ENCODE measurements around the gene ITGB2.
"Not testable (repeated sequence)": the region's sequence is repeated elsewhere in the genome, so short reads cannot be mapped to it uniquely, and the experiment has no call there.

Gene ITGB2

DNA sequence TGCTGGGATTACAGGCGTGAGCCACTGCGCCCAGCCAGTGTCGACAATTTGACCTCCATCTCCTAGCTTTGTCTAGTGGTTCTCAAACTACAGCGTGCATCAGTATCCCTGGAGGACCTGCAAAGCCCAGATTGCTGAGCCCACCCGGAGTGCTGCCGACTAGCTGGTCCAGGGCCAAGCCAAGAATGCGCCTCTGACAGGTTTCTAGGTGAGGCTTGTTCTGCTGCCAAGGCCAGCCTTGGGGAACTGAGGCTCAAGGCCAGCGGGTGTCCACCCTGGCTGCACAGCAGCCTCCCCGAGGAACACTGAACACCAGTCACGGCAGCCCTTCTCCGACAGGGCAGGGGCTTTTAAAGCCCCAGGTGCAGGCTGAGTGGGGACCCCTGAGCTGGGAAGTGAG lies 37.4 kb downstream of the ITGB2 start:
- Histone ChIP-seq H3K36me3 (ENCODE audit: control insufficient read depth, insufficient read depth, low read length) (no peaks in the 10 kb centered on the region), H3K4me1 (no peaks in the 10 kb centered on the region), H3K27me3 (ENCODE audit: control insufficient read depth, insufficient read depth, low read length) (no peaks in the 10 kb centered on the region), H3K27ac (no peak overlapping the region), H3K4me2 (ENCODE audit: low read length) (no peak overlapping the region), H3K9me3 (ENCODE audit: control insufficient read depth, low read length) (no peaks in the 10 kb centered on the region), H3K9ac (no peak overlapping the region), H2AFZ (no peak overlapping the region), H3K79me2 (no peaks in the 10 kb centered on the region), H3K4me3 (ENCODE audit: low read depth, low read length) (no peak overlapping the region)
- TF ChIP-seq, protein P1, sequence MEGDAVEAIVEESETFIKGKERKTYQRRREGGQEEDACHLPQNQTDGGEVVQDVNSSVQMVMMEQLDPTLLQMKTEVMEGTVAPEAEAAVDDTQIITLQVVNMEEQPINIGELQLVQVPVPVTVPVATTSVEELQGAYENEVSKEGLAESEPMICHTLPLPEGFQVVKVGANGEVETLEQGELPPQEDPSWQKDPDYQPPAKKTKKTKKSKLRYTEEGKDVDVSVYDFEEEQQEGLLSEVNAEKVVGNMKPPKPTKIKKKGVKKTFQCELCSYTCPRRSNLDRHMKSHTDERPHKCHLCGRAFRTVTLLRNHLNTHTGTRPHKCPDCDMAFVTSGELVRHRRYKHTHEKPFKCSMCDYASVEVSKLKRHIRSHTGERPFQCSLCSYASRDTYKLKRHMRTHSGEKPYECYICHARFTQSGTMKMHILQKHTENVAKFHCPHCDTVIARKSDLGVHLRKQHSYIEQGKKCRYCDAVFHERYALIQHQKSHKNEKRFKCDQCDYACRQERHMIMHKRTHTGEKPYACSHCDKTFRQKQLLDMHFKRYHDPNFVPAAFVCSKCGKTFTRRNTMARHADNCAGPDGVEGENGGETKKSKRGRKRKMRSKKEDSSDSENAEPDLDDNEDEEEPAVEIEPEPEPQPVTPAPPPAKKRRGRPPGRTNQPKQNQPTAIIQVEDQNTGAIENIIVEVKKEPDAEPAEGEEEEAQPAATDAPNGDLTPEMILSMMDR (IDR thresholded peaks at IDR 0.05), result no peak

DNA sequence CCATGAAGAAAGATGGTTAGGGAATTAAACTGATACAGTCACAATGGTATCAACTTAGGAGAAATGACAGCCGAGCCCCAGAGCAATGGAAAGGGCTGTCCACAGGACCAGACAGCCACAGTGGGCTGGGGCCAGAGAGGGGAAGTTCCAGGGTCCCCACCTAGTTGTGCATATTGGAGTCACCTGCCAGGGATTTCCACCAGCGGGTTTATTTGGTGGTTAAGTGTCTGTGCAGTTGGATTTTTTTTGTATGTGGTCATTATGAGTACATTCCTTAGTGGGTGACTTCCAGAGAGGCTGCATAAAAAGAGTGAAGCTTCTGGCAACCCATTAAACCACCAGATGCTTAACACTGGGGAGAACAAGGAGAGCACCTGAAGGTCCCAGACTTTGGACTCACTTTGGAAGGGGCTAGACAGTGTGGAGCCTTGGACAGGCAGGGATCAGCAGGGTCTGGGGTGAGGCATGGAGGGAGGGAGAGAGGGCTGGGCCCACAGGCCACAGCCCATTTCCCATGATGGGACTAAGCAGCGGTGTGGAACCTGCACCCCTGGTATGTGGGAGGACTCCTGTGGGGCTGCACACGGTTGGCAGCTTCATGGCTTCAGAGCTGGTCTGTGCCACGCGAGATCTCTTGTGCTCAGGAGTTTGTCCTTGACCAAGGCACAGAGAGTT lies 39.4 kb downstream of the ITGB2 start:
- H3K36me3 ChIP-seq (ENCODE audit: control insufficient read depth, insufficient read depth, low read length), result no peaks in the 10 kb centered on the region
- H3K27me3 ChIP-seq (ENCODE audit: control insufficient read depth, insufficient read depth, low read length), result no peaks in the 10 kb centered on the region
- H3K27ac ChIP-seq, result no peak overlapping the region
- H3K9ac ChIP-seq, result no peak overlapping the region
- H3K4me1 ChIP-seq, result no peaks in the 10 kb centered on the region
- H3K79me2 ChIP-seq, result no peaks in the 10 kb centered on the region
- no peak overlapping the region for H2AFZ ChIP-seq
- H3K4me2 ChIP-seq (ENCODE audit: low read length), result no peak overlapping the region
- no peaks in the 10 kb centered on the region for H3K9me3 ChIP-seq (ENCODE audit: control insufficient read depth, low read length)
- TF ChIP-seq, protein P1 (IDR thresholded peaks at IDR 0.05), result no peak
- H3K4me3 ChIP-seq (ENCODE audit: low read depth, low read length), result no peak overlapping the region

GRCh38 chr21:44880405-44881197 lies 40.1 kb downstream of the ITGB2 start:
- no peaks in the 10 kb centered on the region for H3K36me3 ChIP-seq (ENCODE audit: control insufficient read depth, insufficient read depth, low read length)
- no peak overlapping the region for H3K4me3 ChIP-seq (ENCODE audit: low read depth, low read length)
- no peaks in the 10 kb centered on the region for H3K79me2 ChIP-seq
- no peak overlapping the region for H3K9ac ChIP-seq
- H3K4me1 ChIP-seq, result no peaks in the 10 kb centered on the region
- no peak overlapping the region for H3K4me2 ChIP-seq (ENCODE audit: low read length)
- H3K27ac ChIP-seq, result no peak overlapping the region
- H3K9me3 ChIP-seq (ENCODE audit: control insufficient read depth, low read length), result no peaks in the 10 kb centered on the region
- TF ChIP-seq, protein P1 (IDR thresholded peaks at IDR 0.05), result no peak
- H2AFZ ChIP-seq, result no peak overlapping the region
- H3K27me3 ChIP-seq (ENCODE audit: control insufficient read depth, insufficient read depth, low read length), result no peaks in the 10 kb centered on the region

DNA sequence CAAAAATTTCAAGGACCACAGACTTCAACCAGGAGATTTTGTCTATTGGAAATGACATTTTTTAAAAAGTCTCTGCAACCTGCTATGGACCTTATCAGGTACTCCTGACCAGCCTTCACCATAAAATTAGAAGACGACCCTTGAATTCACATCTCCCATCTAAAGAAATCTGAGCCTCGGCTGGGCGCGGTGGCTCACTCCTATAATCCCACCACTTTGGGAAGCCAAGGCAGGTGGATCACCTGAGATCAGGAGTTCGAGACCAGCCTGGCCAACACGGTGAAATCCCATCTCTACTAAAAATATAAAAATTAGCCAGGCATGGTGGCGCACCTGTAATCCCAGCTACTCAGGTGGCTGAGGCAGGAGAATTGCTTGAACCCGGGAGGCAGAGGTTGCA lies 41.5 kb downstream of the ITGB2 start:
- not testable (repeated sequence) for H3K9ac ChIP-seq; H3K79me2 ChIP-seq; H3K36me3 ChIP-seq (ENCODE audit: control insufficient read depth, insufficient read depth, low read length); H2AFZ ChIP-seq; H3K4me1 ChIP-seq; H3K4me3 ChIP-seq (ENCODE audit: low read depth, low read length); H3K9me3 ChIP-seq (ENCODE audit: control insufficient read depth, low read length); H3K27ac ChIP-seq; H3K4me2 ChIP-seq (ENCODE audit: low read length); H3K27me3 ChIP-seq (ENCODE audit: control insufficient read depth, insufficient read depth, low read length)

DNA sequence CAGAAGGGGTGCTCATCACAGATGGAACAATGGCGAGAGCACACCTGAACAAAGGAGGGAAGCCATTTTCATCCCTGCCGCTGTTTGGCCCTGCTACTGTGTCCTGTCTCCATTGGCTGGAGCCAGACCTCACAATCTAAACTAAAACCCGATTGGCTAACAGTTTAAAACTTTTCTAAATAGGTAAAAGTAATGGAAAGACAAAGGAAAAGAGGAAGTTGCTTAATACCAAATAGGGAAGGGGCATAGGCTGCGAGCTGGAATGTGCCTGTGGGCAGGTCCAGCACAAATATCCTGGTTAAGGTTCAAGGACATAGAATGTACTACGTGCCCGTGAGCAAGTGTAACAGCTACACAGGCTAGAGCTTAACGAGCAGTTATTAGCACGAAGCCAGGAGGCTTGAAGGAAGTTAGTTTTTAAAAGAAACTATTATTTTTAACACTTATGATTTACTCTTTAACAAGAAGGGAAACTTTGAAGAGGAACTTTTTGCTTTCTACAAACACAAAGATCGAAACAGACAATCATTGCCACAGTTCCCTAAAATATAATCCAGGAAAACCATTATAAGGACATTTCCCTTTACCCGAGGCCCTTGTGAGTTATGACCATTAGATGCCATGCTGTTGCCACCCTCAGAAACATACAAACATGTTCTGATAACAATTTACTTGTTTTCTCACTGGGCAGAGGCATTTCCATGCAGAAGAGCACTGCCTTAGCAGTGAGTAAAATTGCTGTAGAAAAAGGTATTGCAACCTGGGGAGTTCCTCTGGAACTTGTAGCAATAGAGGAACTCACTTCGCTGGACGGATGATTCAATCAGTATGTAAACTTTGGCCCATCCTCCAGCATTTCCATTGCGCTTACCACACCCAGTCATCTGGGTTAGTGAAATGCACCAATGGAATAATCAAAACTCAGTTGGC lies 42.4 kb downstream of the ITGB2 start:
- H3K27ac ChIP-seq, result no peak overlapping the region
- TF ChIP-seq, protein P1 (IDR thresholded peaks at IDR 0.05), result no peak
- no peaks in the 10 kb centered on the region for H3K79me2 ChIP-seq
- H3K27me3 ChIP-seq (ENCODE audit: control insufficient read depth, insufficient read depth, low read length), result no peaks in the 10 kb centered on the region
- H3K36me3 ChIP-seq (ENCODE audit: control insufficient read depth, insufficient read depth, low read length), result no peaks in the 10 kb centered on the region
- no peak overlapping the region for H3K4me2 ChIP-seq (ENCODE audit: low read length)
- no peaks in the 10 kb centered on the region for H3K9me3 ChIP-seq (ENCODE audit: control insufficient read depth, low read length)
- H2AFZ ChIP-seq, result no peak overlapping the region
- no peaks in the 10 kb centered on the region for H3K4me1 ChIP-seq
- H3K4me3 ChIP-seq (ENCODE audit: low read depth, low read length), result no peak overlapping the region
- H3K9ac ChIP-seq, result no peak overlapping the region
